Suppressor macrophage treated with lipopolysaccharide for 1 hour (primary cell): ENCODE measurements around the gene NKAIN2.
"Not testable (repeated sequence)": the region's sequence is repeated elsewhere in the genome, so short reads cannot be mapped to it uniquely, and the experiment has no call there.

Source experiments
- DNase-seq, 3 donors: peaks; one replicate each; pipeline ENCODE4 v3.0.0-alpha.2; 2020 to 2022

Gene NKAIN2

GRCh38 chr6:123896869-123897268 is 93.2 kb downstream of the NKAIN2 start:
- no peak for DNase-seq

DNA sequence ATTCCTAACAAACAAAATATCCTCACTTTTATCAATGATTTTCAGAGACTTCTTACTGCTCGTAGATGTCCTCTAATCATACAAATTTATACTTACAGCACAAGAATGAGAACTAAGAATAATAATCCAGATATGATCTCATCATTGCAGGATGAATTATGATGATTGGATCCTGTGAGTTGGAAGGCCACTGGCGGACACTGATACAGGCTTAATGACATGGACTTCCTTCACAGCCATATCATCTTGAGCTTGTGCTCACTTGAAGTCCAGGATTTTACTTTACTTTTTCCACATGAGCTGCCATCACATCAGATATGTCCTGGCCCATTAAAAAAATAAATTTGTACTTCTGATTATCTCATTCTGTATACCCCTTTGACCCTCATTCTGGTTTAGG is 94.3 kb downstream of the NKAIN2 start:
- no peak for DNase-seq

DNA sequence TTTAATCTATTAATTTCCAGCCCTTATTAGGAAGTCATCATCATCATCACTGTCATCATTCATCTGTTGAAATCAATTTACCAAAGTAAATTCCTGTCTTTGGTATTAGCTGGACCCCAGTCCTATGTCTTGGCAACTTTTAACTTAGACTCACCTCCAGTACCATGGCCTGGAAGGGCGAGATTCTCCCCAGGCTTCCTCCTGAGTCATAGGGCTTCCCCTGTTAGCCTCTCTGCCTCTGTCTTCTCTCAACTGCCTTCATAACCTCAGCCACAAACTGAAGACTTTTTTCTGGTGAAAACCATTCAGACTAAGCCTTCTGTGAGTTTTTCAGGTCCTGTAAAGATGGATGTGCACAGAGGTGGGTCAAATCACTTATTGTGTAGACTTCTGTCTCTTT is 95.0 kb downstream of the NKAIN2 start:
- no peak for DNase-seq

GRCh38 chr6:123899745-123900144 is 96.1 kb downstream of the NKAIN2 start:
- no peak for DNase-seq

- no peak for DNase-seq
Observed at GRCh38 chr6:123901436-123901835, 97.8 kb downstream of the NKAIN2 start.

DNA sequence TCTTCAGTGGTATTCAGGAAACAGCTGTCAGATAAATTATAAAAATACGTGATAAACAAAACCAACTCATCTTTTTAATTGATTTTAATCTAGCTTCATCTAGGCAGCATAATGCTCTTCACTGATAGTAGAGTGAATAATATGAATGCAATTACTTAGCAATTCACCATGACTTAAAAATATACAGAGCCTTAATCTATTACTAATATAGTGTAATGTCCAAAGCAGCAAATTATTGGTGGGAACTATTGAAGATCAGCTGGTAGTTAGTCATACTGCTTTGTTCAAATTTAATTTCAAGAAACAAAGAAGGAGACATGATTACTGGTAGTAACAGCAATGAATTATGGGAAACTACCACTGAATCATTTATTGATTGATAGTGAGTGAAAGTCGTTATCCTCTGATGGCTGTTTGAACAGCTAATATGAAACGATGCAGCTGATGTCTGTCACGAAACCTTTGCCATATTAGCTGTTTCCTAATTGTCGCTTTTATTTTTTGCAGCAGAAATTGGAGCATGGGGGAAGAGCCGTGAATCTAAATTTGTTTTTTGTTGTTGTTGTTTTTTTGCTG is 99.2 kb downstream of the NKAIN2 start:
- no peak for DNase-seq

- no peak for DNase-seq
Observed at GRCh38 chr6:123904228-123904627, 100.6 kb downstream of the NKAIN2 start.

DNA sequence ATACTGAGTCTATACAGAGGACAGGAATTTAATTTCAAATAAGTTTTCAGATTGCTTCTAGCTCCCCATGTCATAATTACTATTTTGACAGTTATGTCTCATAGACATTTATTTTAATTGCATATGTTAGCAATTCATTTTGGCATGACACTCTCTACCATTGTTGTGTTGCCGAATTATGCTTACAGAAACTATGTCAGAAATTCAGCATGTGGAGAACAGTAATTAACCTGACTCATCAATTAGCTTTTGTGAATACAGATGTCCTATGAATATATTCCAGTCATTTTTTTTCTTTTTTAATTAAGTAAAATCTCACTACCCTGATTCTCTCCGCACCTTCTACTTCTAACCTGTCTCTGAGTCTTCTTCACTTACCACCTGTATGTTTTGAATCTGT is 105.1 kb downstream of the NKAIN2 start:
- no peak for DNase-seq

- DNase-seq = no peak
Observed at GRCh38 chr6:123909989-123910388, 106.3 kb downstream of the NKAIN2 start.

- DNase-seq = no peak
Observed at GRCh38 chr6:123913863-123914262, 110.2 kb downstream of the NKAIN2 start.

- DNase-seq = not testable (repeated sequence)
Observed at GRCh38 chr6:123923379-123923778, 119.7 kb downstream of the NKAIN2 start.

GRCh38 chr6:123925350-123925749 is 121.7 kb downstream of the NKAIN2 start:
- peak; percentile 16 to 57 (median 38) for DNase-seq

GRCh38 chr6:123925842-123926399 is 122.3 kb downstream of the NKAIN2 start:
- no peak for DNase-seq

GRCh38 chr6:123928529-123928928 is 124.9 kb downstream of the NKAIN2 start:
- DNase-seq = no peak

- no peak for DNase-seq
Observed at GRCh38 chr6:123931928-123932327, 128.3 kb downstream of the NKAIN2 start.

DNA sequence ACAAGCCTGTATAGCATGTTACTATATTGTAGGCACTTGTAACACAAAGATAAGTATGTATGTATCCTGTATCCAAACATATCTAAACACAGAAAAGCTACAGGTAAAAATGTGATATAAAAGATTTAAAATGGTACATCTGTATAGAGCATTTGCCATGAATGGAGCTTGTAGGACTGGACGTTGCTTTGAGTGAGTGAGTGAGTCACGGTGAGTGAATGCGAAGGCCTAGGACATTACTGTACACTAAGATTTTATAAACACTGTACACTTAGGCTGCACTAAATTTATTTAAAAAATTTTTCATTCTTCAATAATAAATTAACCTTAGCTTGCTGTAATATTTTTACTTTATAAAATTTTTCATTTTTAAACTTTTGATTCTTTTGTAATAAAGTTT is 136.9 kb downstream of the NKAIN2 start:
- no peak for DNase-seq

DNA sequence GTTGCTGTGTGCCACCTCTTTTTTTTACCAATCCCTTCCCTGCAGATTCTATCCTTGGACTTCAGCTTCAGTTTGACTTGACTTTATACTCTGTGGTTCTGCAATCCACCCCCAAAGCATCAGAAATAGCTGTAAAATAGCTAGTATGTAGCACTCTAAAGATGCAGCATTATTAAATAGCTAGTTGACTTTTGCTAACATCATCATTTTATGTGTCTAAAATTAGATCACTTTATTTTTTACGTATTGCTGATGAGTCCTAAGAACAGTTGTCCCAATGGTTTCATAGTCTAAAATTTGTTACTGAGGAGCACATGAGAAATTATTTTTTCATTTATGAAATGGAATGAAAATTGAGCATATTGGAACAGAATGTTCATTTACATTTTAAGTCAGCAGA is 138.2 kb downstream of the NKAIN2 start:
- DNase-seq = no peak

DNA sequence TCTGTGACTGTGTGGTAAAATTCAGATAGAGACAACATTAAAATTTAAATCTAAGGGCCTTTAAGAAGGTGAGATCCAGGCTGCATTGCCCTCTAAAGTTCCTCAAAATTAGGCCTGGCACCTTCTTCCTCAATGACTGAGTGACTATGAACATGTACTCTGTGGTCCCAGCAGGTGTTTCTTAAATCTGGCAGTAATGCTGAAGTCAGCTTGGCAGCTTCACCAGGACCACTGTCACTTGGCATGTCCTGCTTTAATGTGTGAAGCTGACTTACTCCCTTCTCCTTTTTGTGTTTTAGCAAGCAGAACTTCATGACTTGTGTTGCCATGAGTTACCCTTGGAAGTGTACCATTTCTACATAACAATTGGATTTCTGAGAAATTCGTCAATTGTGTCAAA is 141.7 kb downstream of the NKAIN2 start:
- DNase-seq = no peak

DNA sequence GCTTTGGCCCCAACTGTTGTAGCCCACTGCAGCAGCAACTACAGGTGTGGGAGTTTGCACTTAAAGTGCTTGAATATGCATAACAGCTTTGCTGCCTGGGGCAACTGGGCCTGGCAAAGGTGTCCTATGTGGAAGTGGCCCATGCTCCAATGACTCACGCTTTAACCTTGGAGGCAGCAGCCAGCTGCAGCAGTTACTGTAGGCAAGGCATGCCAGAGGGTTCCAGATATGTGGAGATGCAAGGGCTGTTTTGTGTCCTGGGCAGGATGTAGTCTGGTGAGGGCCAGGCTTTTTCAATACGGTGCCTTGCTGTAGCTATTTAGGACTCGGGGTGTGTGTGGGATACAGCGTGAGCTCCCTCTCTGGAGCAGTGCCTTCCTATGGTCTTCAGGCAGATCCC is 150.3 kb downstream of the NKAIN2 start:
- DNase-seq = no peak

GRCh38 chr6:123956492-123957139 is 153.0 kb downstream of the NKAIN2 start:
- DNase-seq = no peak

DNA sequence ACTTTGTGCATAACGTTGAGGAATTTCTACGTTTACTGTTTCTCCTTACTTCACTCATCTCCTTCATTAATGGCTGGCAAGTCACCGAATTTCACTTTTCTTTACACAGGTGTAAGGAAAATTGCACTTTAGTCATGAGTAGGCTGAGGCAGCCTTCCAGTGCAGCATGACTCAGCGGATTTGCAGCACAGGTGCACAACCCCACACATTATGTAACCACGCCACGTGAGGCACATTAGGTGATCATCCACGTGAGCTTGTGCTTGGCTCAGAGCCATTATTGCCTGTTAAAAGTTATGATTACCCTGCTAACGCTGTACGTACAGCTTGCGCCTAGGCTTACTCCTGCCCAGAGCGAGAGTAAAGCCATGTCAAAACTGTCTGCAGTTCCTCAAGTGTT is 158.8 kb downstream of the NKAIN2 start:
- no peak for DNase-seq

GRCh38 chr6:123965894-123966293 is 162.2 kb downstream of the NKAIN2 start:
- DNase-seq = no peak

- no peak for DNase-seq
Observed at GRCh38 chr6:123966618-123967017, 163.0 kb downstream of the NKAIN2 start.

DNA sequence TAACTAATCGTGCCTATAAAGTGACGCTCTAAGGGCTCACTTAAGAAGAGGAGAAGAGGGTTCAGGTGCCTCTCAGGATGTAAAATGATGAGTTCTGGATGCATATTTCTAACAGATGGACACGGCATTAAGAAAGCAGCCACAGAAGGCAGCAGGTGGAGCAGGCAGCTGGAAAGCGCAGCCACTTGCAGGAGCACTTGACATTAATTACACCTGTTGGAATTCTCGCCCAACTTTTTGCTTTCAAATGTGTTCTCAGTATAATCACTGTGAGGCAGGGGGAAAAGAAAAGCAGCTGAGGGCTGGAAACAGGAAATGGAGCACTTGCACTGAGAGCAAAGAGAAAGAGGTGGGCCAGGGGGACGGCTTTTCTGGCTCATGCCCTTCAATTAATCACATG is 164.2 kb downstream of the NKAIN2 start:
- DNase-seq = no peak
